Measurements from ENCODE around the gene GRIN3A.

The GRIN3A gene

GRCh38 chr9:101604296-101604695, 134.2 kb downstream of the GRIN3A start:
- Histone ChIP-seq H3K27ac (ENCODE audit: low read length, poor library complexity, severe bottlenecking) (no peak overlapping the region), H2BK120ac (ENCODE audit: low read depth, low read length) (no peak overlapping the region)
- WGBS, result 49% methylated on average over 2 of the region's 2 CpGs

GRCh38 chr9:101601904-101602765, 136.3 kb downstream of the GRIN3A start:
- WGBS, result 44% methylated on average over 8 of the region's 11 CpGs
- peak; percentile 54 for DNase-seq

More at GRCh38 chr9:101604296-101604695, 134.2 kb downstream of the GRIN3A start:
- H2BK5ac ChIP-seq (ENCODE audit: low read depth, low read length, poor library complexity, severe bottlenecking), result no peak overlapping the region
- no peak overlapping the region for H2BK12ac ChIP-seq (ENCODE audit: low read length in 2 of 2)
- H4K8ac ChIP-seq (ENCODE audit: low read length), result no peak overlapping the region
- H3K4ac ChIP-seq (ENCODE audit: low read depth in 1 of 2, low read length in 2 of 2), result no peak overlapping the region
- no peak overlapping the region for H3K9ac ChIP-seq (ENCODE audit: low read length)
- DNase-seq, result no peak
- H3K4me2 ChIP-seq (ENCODE audit: low read length, poor library complexity, severe bottlenecking), result no peak overlapping the region
- H2AK5ac ChIP-seq (ENCODE audit: low read length, severe bottlenecking), result no peak overlapping the region
- no peaks in the 10 kb centered on the region for H3K4me1 ChIP-seq (ENCODE audit: control insufficient read depth, insufficient read depth, low read depth, low read length)
- H3K79me1 ChIP-seq (replicated peaks; ENCODE audit: low read length, poor library complexity, severe bottlenecking), result no peaks in the 10 kb centered on the region
- H3K4me3 ChIP-seq (ENCODE audit: insufficient read depth in 1 of 2, low read depth in 1 of 2, low read length in 2 of 2), result no peak overlapping the region
- no peak overlapping the region for H4K91ac ChIP-seq (ENCODE audit: low read length)
- no peaks in the 10 kb centered on the region for H3K36me3 ChIP-seq (ENCODE audit: control insufficient read depth in 1 of 2, insufficient read depth in 2 of 2, low read depth in 1 of 2, low read length in 2 of 2)
- no peak overlapping the region for H3K18ac ChIP-seq (ENCODE audit: low read depth in 1 of 2, low read length in 2 of 2)
- H3K23ac ChIP-seq (ENCODE audit: low read length in 2 of 2), result no peak overlapping the region
- peaks cover 14 to 59% of the 10 kb centered on the region in 2 experiments for H3K27me3 ChIP-seq (ENCODE audit: control insufficient read depth in 1 of 2, insufficient read depth in 1 of 2, low read length in 2 of 2)
- no peak overlapping the region for H2AFZ ChIP-seq (ENCODE audit: low read depth, low read length)
- H3K14ac ChIP-seq (ENCODE audit: low read length in 2 of 2), result no peak overlapping the region
- no peak overlapping the region for H2BK15ac ChIP-seq (ENCODE audit: low read depth, poor library complexity, severe bottlenecking)
- H3K9me3 ChIP-seq (ENCODE audit: control insufficient read depth, low read length), result no peaks in the 10 kb centered on the region

GRCh38 chr9:101594796-101595195, 143.7 kb downstream of the GRIN3A start, which contains the start of gene PPP3R2:
PPP3R2 (minus strand) TSS chr9:101594969; CDS start chr9:101594921, 48 bp downstream.
- no peak within 1 kb of the TSS for H2BK5ac ChIP-seq (ENCODE audit: low read depth, low read length, poor library complexity, severe bottlenecking)
- no peak within 1 kb of the TSS for H3K4ac ChIP-seq (ENCODE audit: low read depth in 1 of 2, low read length in 2 of 2)
- no peak within 1 kb of the TSS for H3K18ac ChIP-seq (ENCODE audit: low read depth in 1 of 2, low read length in 2 of 2)
- no peak within 1 kb of the TSS for H3K14ac ChIP-seq (ENCODE audit: low read length in 2 of 2)
- no peak within 1 kb of the TSS for H2BK15ac ChIP-seq (ENCODE audit: low read depth, poor library complexity, severe bottlenecking)
- no peak within 1 kb of the TSS for H3K4me3 ChIP-seq (ENCODE audit: insufficient read depth in 1 of 2, low read depth in 1 of 2, low read length in 2 of 2)
- H3K36me3 ChIP-seq (ENCODE audit: control insufficient read depth in 1 of 2, insufficient read depth in 2 of 2, low read depth in 1 of 2, low read length in 2 of 2), result no peaks in the 10 kb centered on the region
- no peak within 1 kb of the TSS for H3K27ac ChIP-seq (ENCODE audit: low read length, poor library complexity, severe bottlenecking)
- no peak within 1 kb of the TSS for H2AK5ac ChIP-seq (ENCODE audit: low read length, severe bottlenecking)
- H4K91ac ChIP-seq (ENCODE audit: low read length), result no peak within 1 kb of the TSS
- DNase-seq, result no peak
- H3K4me2 ChIP-seq (ENCODE audit: low read length, poor library complexity, severe bottlenecking), result no peak within 1 kb of the TSS
- H3K9me3 ChIP-seq (ENCODE audit: control insufficient read depth, low read length), result no peaks in the 10 kb centered on the region
- no peak within 1 kb of the TSS for H3K23ac ChIP-seq (ENCODE audit: low read length in 2 of 2)
- H3K27me3 ChIP-seq (ENCODE audit: control insufficient read depth in 1 of 2, insufficient read depth in 1 of 2, low read length in 2 of 2), result peaks cover 8 to 38% of the 10 kb centered on the region in 2 experiments
- H3K9ac ChIP-seq (ENCODE audit: low read length), result no peak within 1 kb of the TSS
- H4K8ac ChIP-seq (ENCODE audit: low read length), result no peak within 1 kb of the TSS
- H2BK120ac ChIP-seq (ENCODE audit: low read depth, low read length), result no peak within 1 kb of the TSS
- no peaks in the 10 kb centered on the region for H3K4me1 ChIP-seq (ENCODE audit: control insufficient read depth, insufficient read depth, low read depth, low read length)
- no peaks in the 10 kb centered on the region for H3K79me1 ChIP-seq (replicated peaks; ENCODE audit: low read length, poor library complexity, severe bottlenecking)
- H2AFZ ChIP-seq (ENCODE audit: low read depth, low read length), result no peak within 1 kb of the TSS
- 81% methylated on average over 15 of the region's 19 CpGs for WGBS
- H2BK12ac ChIP-seq (ENCODE audit: low read length in 2 of 2), result no peak within 1 kb of the TSS

More at GRCh38 chr9:101601904-101602765, 136.3 kb downstream of the GRIN3A start:
- Histone ChIP-seq H2AK5ac (ENCODE audit: low read length, severe bottlenecking) (no peak overlapping the region), H3K9me3 (ENCODE audit: control insufficient read depth, low read length) (no peaks in the 10 kb centered on the region), H2BK5ac (ENCODE audit: low read depth, low read length, poor library complexity, severe bottlenecking) (no peak overlapping the region), H3K4me2 (ENCODE audit: low read length, poor library complexity, severe bottlenecking) (no peak overlapping the region), H3K14ac (ENCODE audit: low read length in 2 of 2) (no peak overlapping the region), H3K27ac (ENCODE audit: low read length, poor library complexity, severe bottlenecking) (no peak overlapping the region), H3K36me3 (ENCODE audit: control insufficient read depth in 1 of 2, insufficient read depth in 2 of 2, low read depth in 1 of 2, low read length in 2 of 2) (no peaks in the 10 kb centered on the region), H3K79me1 (replicated peaks; ENCODE audit: low read length, poor library complexity, severe bottlenecking) (no peaks in the 10 kb centered on the region), H2AFZ (ENCODE audit: low read depth, low read length) (no peak overlapping the region), H3K18ac (ENCODE audit: low read depth in 1 of 2, low read length in 2 of 2) (no peak overlapping the region), H3K4ac (ENCODE audit: low read depth in 1 of 2, low read length in 2 of 2) (no peak overlapping the region), H2BK12ac (ENCODE audit: low read length in 2 of 2) (no peak overlapping the region), H3K4me3 (ENCODE audit: insufficient read depth in 1 of 2, low read depth in 1 of 2, low read length in 2 of 2) (no peak overlapping the region), H3K27me3 (ENCODE audit: control insufficient read depth in 1 of 2, insufficient read depth in 1 of 2, low read length in 2 of 2) (peaks cover 19 to 63% of the 10 kb centered on the region in 2 experiments), H2BK15ac (ENCODE audit: low read depth, poor library complexity, severe bottlenecking) (no peak overlapping the region), H3K9ac (ENCODE audit: low read length) (no peak overlapping the region), H4K91ac (ENCODE audit: low read length) (no peak overlapping the region), H2BK120ac (ENCODE audit: low read depth, low read length) (no peak overlapping the region), H3K4me1 (ENCODE audit: control insufficient read depth, insufficient read depth, low read depth, low read length) (no peaks in the 10 kb centered on the region), H3K23ac (ENCODE audit: low read length in 2 of 2) (no peak overlapping the region), H4K8ac (ENCODE audit: low read length) (no peak overlapping the region)

- Histone ChIP-seq H3K9me3 (ENCODE audit: control insufficient read depth, low read length) (no peaks in the 10 kb centered on the region), H3K79me1 (replicated peaks; ENCODE audit: low read length, poor library complexity, severe bottlenecking) (no peaks in the 10 kb centered on the region), H4K8ac (ENCODE audit: low read length) (no peak overlapping the region), H4K91ac (ENCODE audit: low read length) (no peak overlapping the region), H2AFZ (ENCODE audit: low read depth, low read length) (no peak overlapping the region), H3K4me2 (ENCODE audit: low read length, poor library complexity, severe bottlenecking) (no peak overlapping the region), H2BK120ac (ENCODE audit: low read depth, low read length) (no peak overlapping the region), H2BK12ac (ENCODE audit: low read length in 2 of 2) (no peak overlapping the region), H3K4me1 (ENCODE audit: control insufficient read depth, insufficient read depth, low read depth, low read length) (no peaks in the 10 kb centered on the region), H3K23ac (ENCODE audit: low read length in 2 of 2) (no peak overlapping the region), H3K14ac (ENCODE audit: low read length in 2 of 2) (no peak overlapping the region), H3K18ac (ENCODE audit: low read depth in 1 of 2, low read length in 2 of 2) (no peak overlapping the region), H2BK15ac (ENCODE audit: low read depth, poor library complexity, severe bottlenecking) (no peak overlapping the region), H2BK5ac (ENCODE audit: low read depth, low read length, poor library complexity, severe bottlenecking) (no peak overlapping the region), H3K36me3 (ENCODE audit: control insufficient read depth in 1 of 2, insufficient read depth in 2 of 2, low read depth in 1 of 2, low read length in 2 of 2) (no peaks in the 10 kb centered on the region), H3K9ac (ENCODE audit: low read length) (no peak overlapping the region), H3K27ac (ENCODE audit: low read length, poor library complexity, severe bottlenecking) (no peak overlapping the region), H3K4me3 (ENCODE audit: insufficient read depth in 1 of 2, low read depth in 1 of 2, low read length in 2 of 2) (no peak overlapping the region), H3K27me3 (ENCODE audit: control insufficient read depth in 1 of 2, insufficient read depth in 1 of 2, low read length in 2 of 2) (peaks cover 3 to 24% of the 10 kb centered on the region in 2 experiments), H3K4ac (ENCODE audit: low read depth in 1 of 2, low read length in 2 of 2) (no peak overlapping the region), H2AK5ac (ENCODE audit: low read length, severe bottlenecking) (no peak overlapping the region)
- DNase-seq, result no peak
- 87% methylated on average over 1 of the region's 2 CpGs for WGBS
These were observed 145.1 kb downstream of the GRIN3A start for GRCh38 chr9:101593345-101593744.
